ENCODE data around the gene CGB8.

The CGB8 gene

DNA sequence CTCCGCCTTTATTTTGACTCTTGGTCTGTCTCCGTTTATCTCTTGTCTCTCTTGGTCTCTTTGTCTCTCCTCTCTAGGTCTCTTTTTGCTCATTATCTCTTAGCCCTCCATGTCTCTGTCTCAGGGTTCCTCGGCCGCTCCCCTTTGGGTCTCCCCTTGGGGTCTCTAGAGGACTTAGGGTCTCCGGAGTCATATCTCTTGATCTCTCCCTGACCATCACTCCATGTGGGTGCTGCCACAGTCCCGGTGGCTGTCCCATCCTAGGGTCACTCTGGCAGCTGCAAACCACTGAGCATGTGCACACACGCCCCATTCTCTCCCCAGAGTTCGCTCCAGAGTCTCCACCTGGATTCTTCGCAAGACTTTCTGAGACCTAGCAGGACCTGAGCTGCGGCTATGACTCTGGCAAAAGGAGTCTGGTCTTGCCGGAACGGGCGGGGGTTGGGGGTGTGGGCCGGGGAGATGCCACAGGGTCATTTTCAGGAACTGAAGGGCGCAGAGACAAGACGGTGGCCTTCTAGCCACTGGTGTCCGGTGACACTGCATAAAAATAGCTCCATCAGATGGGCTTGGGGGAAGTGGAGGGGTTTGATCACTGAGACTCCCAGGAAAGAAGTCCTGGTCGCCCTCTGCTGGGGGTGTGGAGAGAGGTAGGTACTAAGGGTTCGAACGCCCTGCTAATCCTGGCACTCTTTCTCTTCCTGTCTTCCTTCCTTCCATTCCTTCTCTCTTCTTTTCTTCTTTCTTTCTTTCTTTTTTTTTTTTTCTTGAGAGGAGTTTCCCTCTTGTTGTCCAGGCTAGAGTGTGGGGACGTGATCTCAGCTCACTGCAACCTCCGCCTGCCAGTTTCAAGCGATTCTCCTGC lies 24.8 kb upstream of the CGB8 start:
- DNase-seq (ENCODE audit: extremely low read depth, low read depth): no peak
- no peak overlapping the region for H3K4me3 ChIP-seq (replicated peaks; ENCODE audit: low read depth, low read length)

DNA sequence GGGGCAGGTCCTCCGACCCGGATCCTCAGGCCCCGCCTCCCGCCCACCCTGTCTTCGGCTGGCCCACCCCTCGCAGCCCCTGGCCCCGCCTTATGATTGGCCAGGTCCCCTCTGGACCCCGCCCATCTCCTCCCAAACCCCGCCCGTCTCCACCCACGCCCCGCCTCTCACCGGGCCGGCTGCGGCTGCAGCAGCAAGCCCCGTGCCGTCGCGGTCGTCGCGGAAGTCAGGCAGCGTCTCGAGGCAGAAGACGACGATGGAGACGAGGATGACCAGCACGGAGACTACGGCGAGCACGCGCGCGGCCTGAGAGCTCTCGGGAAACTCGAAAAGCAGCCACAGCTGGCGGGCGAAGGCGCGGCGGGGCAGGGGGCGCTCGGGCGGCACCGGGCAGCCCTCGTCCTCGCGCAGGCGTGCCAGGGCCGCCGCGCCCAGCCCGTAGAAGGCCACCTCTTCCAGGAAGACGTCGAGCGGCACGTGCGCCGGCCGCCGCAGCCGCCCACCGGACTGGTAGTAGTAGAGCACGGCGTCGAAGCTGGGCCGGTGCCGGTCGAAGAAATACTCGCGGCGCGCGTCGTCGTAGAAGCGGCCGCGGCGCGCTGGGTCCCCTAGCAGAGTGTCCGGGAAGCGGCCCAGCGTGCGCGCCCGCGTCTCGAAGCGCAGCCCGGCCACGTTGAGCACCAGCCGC lies 23.1 kb upstream of the CGB8 start:
- no peak for TF ChIP-seq CTCF (IDR thresholded peaks at IDR 0.05; ENCODE audit: low read depth, low read length, missing control alignments)
- no peak for DNase-seq (ENCODE audit: extremely low read depth, low read depth)
- H3K4me3 ChIP-seq (replicated peaks; ENCODE audit: low read depth, low read length): no peak overlapping the region

More for the DNA sequence above, 24.8 kb upstream of the CGB8 start:
- TF ChIP-seq CTCF (IDR thresholded peaks at IDR 0.05; ENCODE audit: low read depth, low read length, missing control alignments): peak; percentile 23

DNA sequence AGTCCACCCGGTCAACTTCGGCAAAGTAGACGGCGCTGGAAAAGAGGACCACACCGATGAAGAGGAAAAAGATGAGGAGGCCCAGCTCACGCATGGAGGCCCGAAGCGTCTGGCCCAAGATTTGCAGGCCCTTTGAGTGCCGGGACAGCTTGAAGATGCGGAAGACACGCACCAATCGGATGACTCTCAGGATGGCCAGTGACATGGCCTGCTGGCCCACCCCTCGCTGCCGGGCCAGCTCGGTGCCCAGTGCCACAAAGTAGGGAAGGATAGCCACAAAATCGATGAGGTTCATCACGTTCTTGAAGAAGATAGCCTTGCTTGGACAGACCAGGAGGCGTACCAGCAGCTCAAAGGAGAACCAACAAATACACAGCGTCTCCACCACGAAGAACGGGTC lies 21.5 kb upstream of the CGB8 start:
- no peak overlapping the region for H3K4me3 ChIP-seq (replicated peaks; ENCODE audit: low read depth, low read length)
- no peak for DNase-seq (ENCODE audit: extremely low read depth, low read depth)
- no peak for TF ChIP-seq CTCF (IDR thresholded peaks at IDR 0.05; ENCODE audit: low read depth, low read length, missing control alignments)

GRCh38 chr19:49069026-49069425 lies 20.1 kb upstream of the CGB8 start:
- no peak for DNase-seq (ENCODE audit: extremely low read depth, low read depth)

GRCh38 chr19:49067554-49067953 lies 18.6 kb upstream of the CGB8 start:
- no peak for DNase-seq (ENCODE audit: extremely low read depth, low read depth)
- no peak for TF ChIP-seq CTCF (IDR thresholded peaks at IDR 0.05; ENCODE audit: low read depth, low read length, missing control alignments)
- no peak overlapping the region for H3K4me3 ChIP-seq (replicated peaks; ENCODE audit: low read depth, low read length)

More at GRCh38 chr19:49069026-49069425, 20.1 kb upstream of the CGB8 start:
- TF ChIP-seq CTCF (IDR thresholded peaks at IDR 0.05; ENCODE audit: low read depth, low read length, missing control alignments): no peak
- H3K4me3 ChIP-seq (replicated peaks; ENCODE audit: low read depth, low read length): no peak overlapping the region

- no peak overlapping the region for H3K4me3 ChIP-seq (replicated peaks; ENCODE audit: low read depth, low read length)
- no peak for DNase-seq (ENCODE audit: extremely low read depth, low read depth)
- no peak for TF ChIP-seq CTCF (IDR thresholded peaks at IDR 0.05; ENCODE audit: low read depth, low read length, missing control alignments)
Measured at GRCh38 chr19:49065905-49066512, 17.1 kb upstream of the CGB8 start.
